NOMO-1 treated with dmso at 0.1 percent for 144 hours (cell line): ENCODE measurements around the gene SRD5A3.

Source experiments
- DNase-seq: peaks from one replicate; lab custom pipeline; 2025; ENCODE audit not compliant: unreplicated experiment; lab: John Stamatoyannopoulos, UW

The SRD5A3 gene

DNA sequence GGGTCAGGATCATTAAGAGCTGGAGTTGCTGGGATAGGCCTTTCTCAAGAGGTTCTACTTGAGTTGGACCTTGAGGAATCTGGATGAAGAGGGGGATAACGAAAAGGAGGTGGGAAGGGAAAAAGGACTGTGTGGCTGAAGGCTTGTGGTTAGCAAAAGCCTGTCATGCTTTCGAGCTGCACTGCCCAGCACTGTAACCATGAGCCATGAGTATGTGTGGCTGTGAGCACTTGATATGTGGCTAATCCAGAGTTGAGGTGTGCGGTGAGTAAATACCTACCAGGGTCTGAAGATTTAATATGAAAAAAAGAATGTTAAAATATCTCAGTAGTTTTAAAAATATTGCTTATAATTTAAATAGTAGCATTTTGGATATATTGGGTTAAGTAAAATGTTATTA lies 61.1 kb downstream of the SRD5A3 start:
- DNase-seq = no peak

DNA sequence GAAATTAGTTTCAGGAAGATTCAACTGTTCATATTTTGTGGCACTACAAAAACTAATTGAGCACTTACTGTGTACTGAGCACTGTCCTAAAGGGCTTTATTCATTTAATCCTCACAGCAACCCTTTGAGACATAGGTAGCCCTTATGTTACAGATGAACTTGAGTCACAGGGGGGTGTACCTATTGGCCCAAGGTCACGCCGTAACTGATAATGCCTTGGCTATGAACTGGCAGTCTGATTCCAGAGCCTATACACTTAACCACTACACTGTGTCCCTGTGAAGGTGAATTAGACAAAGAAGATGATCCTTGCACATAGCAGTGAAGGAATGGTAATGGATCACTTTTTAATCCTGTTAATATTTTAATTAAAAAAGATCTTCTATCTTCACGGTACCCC lies 61.7 kb downstream of the SRD5A3 start:
- DNase-seq = no peak

DNA sequence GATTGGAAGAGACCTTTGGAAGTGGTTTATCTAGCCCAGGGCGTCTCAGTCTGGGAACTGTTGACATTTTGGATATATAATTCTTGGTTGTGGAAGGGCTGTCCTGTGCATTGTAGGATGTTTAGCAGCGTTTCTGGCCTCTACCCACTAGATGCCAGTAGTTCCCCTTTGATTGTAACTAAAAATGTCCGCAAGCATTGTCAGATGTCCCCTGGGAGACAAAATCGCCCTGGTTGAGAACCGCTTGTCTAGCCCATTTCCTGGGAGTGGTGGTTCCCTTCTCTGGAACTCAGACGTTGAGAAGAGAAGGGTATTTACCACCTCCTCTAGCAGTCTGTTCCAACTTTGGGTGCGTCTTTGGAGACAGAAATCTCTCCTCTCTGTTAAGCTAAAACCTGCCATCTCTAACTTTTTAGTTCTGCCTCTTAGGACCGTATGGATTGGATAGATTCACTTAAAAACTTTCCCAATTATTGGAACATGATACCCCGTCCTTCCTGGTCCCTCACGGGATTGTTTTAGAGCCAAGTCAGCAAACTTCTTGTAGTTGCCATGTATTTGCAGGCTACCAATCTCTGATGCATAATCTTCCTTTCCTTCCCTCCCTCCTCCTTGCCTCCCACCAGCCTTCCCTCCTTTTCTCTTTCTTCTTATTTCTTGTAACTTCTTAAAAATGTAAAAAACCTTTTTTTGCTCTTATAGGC lies 63.6 kb downstream of the SRD5A3 start:
- no peak for DNase-seq

DNA sequence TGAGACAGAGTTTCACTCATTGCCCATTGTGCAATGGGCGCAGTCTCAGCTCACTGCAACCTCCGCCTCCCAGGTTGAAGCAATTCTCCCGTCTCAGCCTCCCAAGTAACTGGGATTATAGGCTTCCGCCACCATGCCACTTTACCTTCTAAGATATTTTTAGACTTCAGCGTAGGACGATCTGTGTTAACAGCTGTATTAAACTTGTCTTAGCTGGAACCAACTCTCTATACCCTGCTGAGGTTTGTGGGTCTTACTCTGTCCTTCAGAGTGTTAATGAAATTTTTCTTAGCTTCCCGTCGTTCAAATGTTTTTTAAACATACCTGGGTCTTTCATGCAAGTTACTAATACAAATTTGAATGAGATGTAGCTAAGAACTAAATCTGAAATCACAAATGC lies 64.4 kb downstream of the SRD5A3 start:
- no peak for DNase-seq

DNA sequence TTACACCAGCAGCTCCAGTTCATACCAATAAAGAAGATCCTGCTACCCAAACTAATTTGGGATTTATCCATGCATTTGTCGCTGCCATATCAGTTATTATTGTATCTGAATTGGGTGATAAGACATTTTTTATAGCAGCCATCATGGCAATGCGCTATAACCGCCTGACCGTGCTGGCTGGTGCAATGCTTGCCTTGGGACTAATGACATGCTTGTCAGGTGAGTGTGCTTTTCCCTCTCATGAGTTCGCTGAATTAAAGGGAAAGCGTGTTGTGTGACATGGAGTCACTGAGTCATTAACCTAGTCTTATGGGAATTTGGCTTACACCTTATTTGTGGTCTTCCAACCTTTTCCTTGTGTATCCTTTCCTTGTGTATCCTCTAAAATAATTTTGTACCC lies 65.6 kb downstream of the SRD5A3 start:
- no peak for DNase-seq

DNA sequence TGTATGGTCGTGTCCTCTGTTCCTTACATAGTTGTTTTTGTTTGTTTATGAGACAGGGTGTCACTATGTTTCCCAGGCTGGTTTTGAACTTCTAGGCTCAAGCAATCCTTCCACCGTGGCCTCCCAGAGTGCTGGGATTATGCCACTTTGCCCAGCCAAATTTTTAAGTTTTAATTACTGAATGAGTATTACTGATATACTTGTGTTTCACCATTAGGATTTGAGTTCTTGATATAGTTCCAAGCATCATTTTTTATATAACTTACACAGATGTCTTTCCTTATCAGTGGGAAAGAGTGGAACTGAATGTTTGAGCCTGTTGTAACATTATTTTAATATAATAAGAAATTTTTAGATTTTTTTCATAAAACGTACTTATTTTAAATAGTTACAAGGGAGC lies 70.1 kb downstream of the SRD5A3 start:
- no peak for DNase-seq
